ENCODE measurements around the gene MIEF1. TPM values are rescaled to one million over a fixed set of nuclear protein-coding genes. Genes with fewer than 3 reads are reported as not detected.

Gene MIEF1
- total and polyA plus RNA-seq, 2 of the 8 experiments (the other 6 are each of a cell fraction or from before 2014, with no cell fraction given), result 16.8 to 32.7 TPM

DNA sequence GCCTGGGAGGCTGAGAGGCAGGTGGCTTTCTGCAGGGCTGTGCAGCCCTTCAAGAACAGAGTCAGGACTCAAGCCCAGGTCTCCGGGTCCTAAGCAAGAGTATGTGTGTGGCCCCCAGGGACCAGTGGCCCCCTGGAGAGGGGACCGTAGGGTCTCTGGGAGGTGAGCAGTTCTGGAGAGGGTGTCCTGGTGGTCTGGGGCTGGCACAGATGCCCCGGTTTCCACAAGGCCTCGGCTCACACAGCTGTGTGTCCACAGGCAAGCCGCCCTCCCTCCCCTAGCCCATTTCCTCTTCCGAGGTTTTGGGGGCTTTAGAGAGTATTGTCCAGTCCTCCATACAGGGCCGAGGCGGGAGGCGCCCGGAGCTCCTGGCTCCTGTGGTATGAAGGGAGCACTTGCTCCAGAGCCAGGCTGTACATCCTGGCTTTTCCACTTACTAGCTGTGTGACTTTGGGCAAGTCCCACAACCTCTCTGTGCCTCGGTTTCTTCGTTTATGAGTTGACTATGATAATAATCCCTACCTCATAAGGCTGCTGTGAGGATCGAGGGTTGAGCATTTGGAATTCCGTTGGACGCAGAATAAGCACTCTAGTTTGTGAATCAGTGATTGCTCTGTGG lies 33.9 kb downstream of the MIEF1 start (continued):
- no peak for TF ChIP-seq RAD21 (IDR thresholded peaks at IDR 0.05 in 1 of 2, conservative IDR thresholded peaks at IDR 0.05 in 1 of 2; ENCODE audit: low read depth in 2 of 2, low read length in 2 of 2)
